ENCODE results near the gene WDFY3. TPM values are rescaled to one million over a fixed set of nuclear protein-coding genes. Genes with fewer than 3 reads are reported as not detected.

The WDFY3 gene
- total and polyA plus RNA-seq, 4 donors, result 7.5 to 229 (median 75.8) TPM

- ATAC-seq (ENCODE audit: insufficient read depth, low FRiP score) (no peak), DNase-seq (no peak)
- Histone ChIP-seq H3K27ac (ENCODE audit: low read depth in 1 of 2, low read length in 1 of 2) (no peak overlapping the region), H3K4me3 (no peak overlapping the region), H3K9ac (ENCODE audit: insufficient read depth in 1 of 2, low read length in 2 of 2) (no peak overlapping the region), H3K4me1 (ENCODE audit: control insufficient read depth in 5 of 5, insufficient read depth in 5 of 5, low read length in 5 of 5) (peaks cover 0 to 11% (median 0%) of the 10 kb centered on the region in 5 donors), H3K27me3 (ENCODE audit: control insufficient read depth in 3 of 3, insufficient read depth in 3 of 3, low read length in 2 of 3) (no peaks in the 10 kb centered on the region), H3K36me3 (ENCODE audit: control insufficient read depth in 4 of 4, insufficient read depth in 4 of 4, low read length in 4 of 4) (peaks cover 8 to 34% (median 24%) of the 10 kb centered on the region in 4 donors), H3K9me3 (ENCODE audit: control insufficient read depth in 4 of 4, insufficient read depth in 3 of 4, low read length in 3 of 4) (no peaks in the 10 kb centered on the region)
- no peak for TF ChIP-seq CTCF (IDR thresholded peaks at IDR 0.05; ENCODE audit: control extremely low read depth, extremely low read depth)
Observed at GRCh38 chr4:84719115-84719514, 247.4 kb downstream of the WDFY3 start.

GRCh38 chr4:84718699-84719098, 247.8 kb downstream of the WDFY3 start:
- ATAC-seq (ENCODE audit: insufficient read depth, low FRiP score), result no peak
- Histone ChIP-seq H3K4me1 (ENCODE audit: control insufficient read depth in 5 of 5, insufficient read depth in 5 of 5, low read length in 5 of 5) (peaks cover 0 to 11% (median 0%) of the 10 kb centered on the region in 5 donors), H3K27me3 (ENCODE audit: control insufficient read depth in 3 of 3, insufficient read depth in 3 of 3, low read length in 2 of 3) (no peaks in the 10 kb centered on the region), H3K4me3 (no peak overlapping the region), H3K27ac (ENCODE audit: low read depth in 1 of 2, low read length in 1 of 2) (no peak overlapping the region), H3K36me3 (ENCODE audit: control insufficient read depth in 4 of 4, insufficient read depth in 4 of 4, low read length in 4 of 4) (peaks cover 12 to 35% (median 24%) of the 10 kb centered on the region in 4 donors), H3K9me3 (ENCODE audit: control insufficient read depth in 4 of 4, insufficient read depth in 3 of 4, low read length in 3 of 4) (no peaks in the 10 kb centered on the region), H3K9ac (ENCODE audit: insufficient read depth in 1 of 2, low read length in 2 of 2) (no peak overlapping the region)
- TF ChIP-seq CTCF (IDR thresholded peaks at IDR 0.05; ENCODE audit: control extremely low read depth, extremely low read depth), result no peak
- WGBS, 2 donors, result 88 to 95% methylated on average over 2 of the region's 2 CpGs
- DNase-seq, result peak in 1 of 3 donors; percentile 1

- ATAC-seq (ENCODE audit: insufficient read depth, low FRiP score), result no peak
- peak in 1 of 3 donors; percentile 3 for DNase-seq
- no peaks in the 10 kb centered on the region for H3K9me3 ChIP-seq (ENCODE audit: control insufficient read depth in 4 of 4, insufficient read depth in 3 of 4, low read length in 3 of 4)
- no peak overlapping the region for H3K4me3 ChIP-seq
- H3K27me3 ChIP-seq (ENCODE audit: control insufficient read depth in 3 of 3, insufficient read depth in 3 of 3, low read length in 2 of 3), result no peaks in the 10 kb centered on the region
- TF ChIP-seq CTCF (IDR thresholded peaks at IDR 0.05; ENCODE audit: control extremely low read depth, extremely low read depth), result no peak
- H3K9ac ChIP-seq (ENCODE audit: insufficient read depth in 1 of 2, low read length in 2 of 2), result no peak overlapping the region
- H3K27ac ChIP-seq (ENCODE audit: low read depth in 1 of 2, low read length in 1 of 2), result no peak overlapping the region
- H3K4me1 ChIP-seq (ENCODE audit: control insufficient read depth in 5 of 5, insufficient read depth in 5 of 5, low read length in 5 of 5), result no peaks in the 10 kb centered on the region
- peaks cover 27 to 52% (median 33%) of the 10 kb centered on the region in 4 donors for H3K36me3 ChIP-seq (ENCODE audit: control insufficient read depth in 4 of 4, insufficient read depth in 4 of 4, low read length in 4 of 4)
- WGBS, 2 donors, result 89 to 94% methylated on average over 3 of the region's 3 CpGs
Observed at GRCh38 chr4:84710548-84710947, 255.9 kb downstream of the WDFY3 start.
